Spinal cord (tissue), 10 donors: ENCODE results near the gene HPSE2. TPM values are rescaled to one million over a fixed set of nuclear protein-coding genes. Genes with fewer than 3 reads are reported as not detected.

Experiments used
- DNase-seq, 6 donors: peaks; one replicate each; pipeline versions ENCODE4 v3.0.0 to v3.0.0-alpha.2; 2013 to 2015; ENCODE audit warnings: low spot score in 6 of 6, low read depth in 4 of 6
- H3K27ac ChIP-seq: one replicate; pipeline ENCODE4 v1.5.1; 2013; ENCODE audit warnings: low read depth, low read length, control low read depth
- H3K27me3 ChIP-seq: one replicate; pipeline ENCODE4 v1.6.1; 2013; ENCODE audit warnings: low read length; ENCODE audit not compliant: control insufficient read depth, insufficient read depth
- H3K36me3 ChIP-seq: one replicate; pipeline ENCODE4 v1.6.1; 2013; ENCODE audit warnings: low read length; ENCODE audit not compliant: control insufficient read depth, insufficient read depth
- H3K4me1 ChIP-seq: one replicate; pipeline ENCODE4 v1.6.1; 2013; ENCODE audit warnings: low read length; ENCODE audit not compliant: control insufficient read depth, insufficient read depth
- H3K4me3 ChIP-seq: one replicate; pipeline ENCODE4 v1.5.1; 2013; ENCODE audit warnings: low read depth, low read length, control low read depth
- H3K9me3 ChIP-seq: one replicate; pipeline ENCODE4 v1.6.1; 2013; ENCODE audit warnings: low read length; ENCODE audit not compliant: control insufficient read depth, insufficient read depth
- WGBS: methylation state at CpG from one replicate; pipeline ENCODE4 v1.1.5; 2013; ENCODE audit warnings: missing lambda C conversion rate; ENCODE audit not compliant: insufficient coverage; 5-methylcytosine and 5-hydroxymethylcytosine counted together
- polyA plus RNA-seq, 2 donors: library from polyadenylated mRNA; unstranded; fragments of 120-200 nt; gene quantifications; one replicate each; pipeline ENCODE4 v1.2.1, GENCODE V29; 2013; ENCODE audit not compliant: insufficient read length in 2 of 2
- total RNA-seq, 2 donors: library from RNA; depleted of rRNA in 1 of 2; stranded (reverse); fragments of 120-200 nt in 1 of 2; fragments of >200 nt in 1 of 2; gene quantifications; one replicate each; pipeline versions ENCODE4 v1.2.3 to v1.2.4, GENCODE V29; 2013 to 2014
- donor health status: healthy.

The HPSE2 gene
- total and polyA plus RNA-seq, 4 donors = 0.28 to 1.1 (median 0.93) TPM

GRCh38 chr10:99234791-99235657 lies 628 bp downstream of the HPSE2 start:
- under 1% methylated on average over 7 of the region's 17 CpGs for WGBS
- Histone ChIP-seq H3K27ac (no peak overlapping the region), H3K9me3 (no peaks in the 10 kb centered on the region), H3K36me3 (no peaks in the 10 kb centered on the region), H3K4me1 (peaks cover 43% of the 10 kb centered on the region), H3K4me3 (no peak overlapping the region), H3K27me3 (peaks cover 77% of the 10 kb centered on the region)
- DNase-seq = peak in 2 of 6 donors; percentile 38 to 47

GRCh38 chr10:99234041-99234790 lies 1.4 kb downstream of the HPSE2 start:
- no peaks in the 10 kb centered on the region for H3K9me3 ChIP-seq
- WGBS = under 1% methylated on average over 45 of the region's 49 CpGs
- H3K36me3 ChIP-seq = no peaks in the 10 kb centered on the region
- H3K27me3 ChIP-seq = peaks cover 77% of the 10 kb centered on the region
- no peak overlapping the region for H3K27ac ChIP-seq
- peak in 2 of 6 donors; percentile 74 to 78 for DNase-seq
- peak overlapping the region; percentile 14 for H3K4me3 ChIP-seq
- H3K4me1 ChIP-seq = peaks cover 43% of the 10 kb centered on the region

- H3K27ac ChIP-seq = no peak overlapping the region
- H3K36me3 ChIP-seq = no peaks in the 10 kb centered on the region
- H3K4me1 ChIP-seq = peaks cover 43% of the 10 kb centered on the region
- under 1% methylated on average over 17 of the region's 18 CpGs for WGBS
- peak overlapping the region; percentile 14 for H3K4me3 ChIP-seq
- DNase-seq = no peak
- peaks cover 81% of the 10 kb centered on the region for H3K27me3 ChIP-seq
- H3K9me3 ChIP-seq = no peaks in the 10 kb centered on the region
These were observed 2.0 kb downstream of the HPSE2 start for GRCh38 chr10:99233689-99234037.

- H3K4me3 ChIP-seq = no peak overlapping the region
- H3K4me1 ChIP-seq = peaks cover 43% of the 10 kb centered on the region
- peak in 1 of 6 donors; percentile 38 for DNase-seq
- peaks cover 84% of the 10 kb centered on the region for H3K27me3 ChIP-seq
- H3K9me3 ChIP-seq = no peaks in the 10 kb centered on the region
- WGBS = 6% methylated on average over 10 of the region's 18 CpGs
- H3K27ac ChIP-seq = no peak overlapping the region
- no peaks in the 10 kb centered on the region for H3K36me3 ChIP-seq
These were observed 2.5 kb downstream of the HPSE2 start for GRCh38 chr10:99233000-99233688.

- DNase-seq = peak in 2 of 6 donors; percentile 17 to 30
- H3K36me3 ChIP-seq = no peaks in the 10 kb centered on the region
- no peak overlapping the region for H3K27ac ChIP-seq
- H3K4me3 ChIP-seq = no peak overlapping the region
- under 1% methylated on average over 40 of the region's 49 CpGs for WGBS
- no peaks in the 10 kb centered on the region for H3K9me3 ChIP-seq
- H3K4me1 ChIP-seq = peaks cover 43% of the 10 kb centered on the region
- H3K27me3 ChIP-seq = peaks cover 82% of the 10 kb centered on the region
These were observed 3.2 kb downstream of the HPSE2 start for GRCh38 chr10:99232360-99232999.

- no peaks in the 10 kb centered on the region for H3K9me3 ChIP-seq
- DNase-seq = no peak
- H3K4me1 ChIP-seq = no peaks in the 10 kb centered on the region
- peaks cover 7% of the 10 kb centered on the region for H3K27me3 ChIP-seq
- no peaks in the 10 kb centered on the region for H3K36me3 ChIP-seq
- H3K4me3 ChIP-seq = no peak overlapping the region
- WGBS = no CpG with 5 or more reads among the region's 3 CpGs
- H3K27ac ChIP-seq = no peak overlapping the region
These were observed 10.9 kb downstream of the HPSE2 start for GRCh38 chr10:99224766-99225165.

- no peaks in the 10 kb centered on the region for H3K9me3 ChIP-seq
- no peaks in the 10 kb centered on the region for H3K36me3 ChIP-seq
- DNase-seq = no peak
- no peak overlapping the region for H3K4me3 ChIP-seq
- H3K27me3 ChIP-seq = no peaks in the 10 kb centered on the region
- no peaks in the 10 kb centered on the region for H3K4me1 ChIP-seq
- no peak overlapping the region for H3K27ac ChIP-seq
- no CpG with 5 or more reads among the region's 3 CpGs for WGBS
These were observed 28.3 kb downstream of the HPSE2 start for GRCh38 chr10:99207340-99207739.

- Histone ChIP-seq H3K9me3 (no peaks in the 10 kb centered on the region), H3K4me1 (no peaks in the 10 kb centered on the region), H3K27me3 (no peaks in the 10 kb centered on the region), H3K27ac (no peak overlapping the region), H3K4me3 (no peak overlapping the region), H3K36me3 (no peaks in the 10 kb centered on the region)
- WGBS = 96% methylated on average over 3 of the region's 3 CpGs
- no peak for DNase-seq
These were observed 32.3 kb downstream of the HPSE2 start for GRCh38 chr10:99203310-99203709.

GRCh38 chr10:99172950-99173349 lies 62.7 kb downstream of the HPSE2 start:
- H3K9me3 ChIP-seq = no peaks in the 10 kb centered on the region
- WGBS = no CpG with 5 or more reads among the region's 1 CpG
- no peaks in the 10 kb centered on the region for H3K4me1 ChIP-seq
- H3K27me3 ChIP-seq = no peaks in the 10 kb centered on the region
- H3K4me3 ChIP-seq = no peak overlapping the region
- H3K36me3 ChIP-seq = no peaks in the 10 kb centered on the region
- H3K27ac ChIP-seq = no peak overlapping the region
- DNase-seq = no peak
